ENCODE results near the gene NTF4.
"Not testable (repeated sequence)": the region's sequence is repeated elsewhere in the genome, so short reads cannot be mapped to it uniquely, and the experiment has no call there.

- TF ChIP-seq POLR2A, CTCF (IDR thresholded peaks at IDR 0.05): not testable (repeated sequence)
Observed at GRCh38 chr19:49024233-49024632, 40.4 kb downstream of the NTF4 start, which contains the start of gene CGB3.

All from adrenal gland (tissue), 5 donors.